Mesothelial cell of epicardium (in vitro differentiated cells): ENCODE data around the gene CD101. TPM values are rescaled to one million over a fixed set of nuclear protein-coding genes. Genes with fewer than 3 reads are reported as not detected.

ENCODE experiments used
- DNase-seq, 2 experiments: peaks; one replicate each; pipeline ENCODE4 v3.0.0; 2021; ENCODE audit warnings: low spot score in 2 of 2; ENCODE audit not compliant: unreplicated experiment in 2 of 2
- H3K27ac Mint-ChIP-seq: 2 replicates; pipeline ENCODE4 v1.8.0; 2021; ENCODE audit warnings: mixed read lengths
- H3K27me3 Mint-ChIP-seq: 2 replicates; pipeline ENCODE4 v1.8.0; 2021; ENCODE audit warnings: low read depth, mixed read lengths
- H3K36me3 Mint-ChIP-seq: 2 replicates; pipeline ENCODE4 v1.8.0; 2021; ENCODE audit warnings: mixed read lengths
- H3K4me1 Mint-ChIP-seq: 2 replicates; pipeline ENCODE4 v1.8.0; 2021; ENCODE audit warnings: mixed read lengths
- H3K4me3 Mint-ChIP-seq: 2 replicates; pipeline ENCODE4 v1.8.0; 2021; ENCODE audit warnings: mild to moderate bottlenecking, moderate library complexity, mixed read lengths
- H3K9me3 Mint-ChIP-seq: 2 replicates; pipeline ENCODE4 v1.8.0; 2021; ENCODE audit warnings: mixed read lengths
- CTCF ChIP-seq: fragments of 200-600 bp; sonication (generic); IDR thresholded peaks from one replicate; pipeline ENCODE4 v1.5.0; 2021; ENCODE audit warnings: antibody characterized with exemption; ENCODE audit not compliant: unreplicated experiment
- total RNA-seq: library from RNA; stranded (reverse); gene quantifications from 3 replicates; pipeline ENCODE4 v1.2.1, GENCODE V29; 2021

The CD101 gene
- total RNA-seq, 1 donor from 2014 or later, result 3.7 TPM

- no peak overlapping the region for H3K4me3 Mint-ChIP-seq
- H3K36me3 Mint-ChIP-seq, result peaks cover 10% of the 10 kb centered on the region
- H3K9me3 Mint-ChIP-seq, result peaks cover 17% of the 10 kb centered on the region
- no peak overlapping the region for H3K27ac Mint-ChIP-seq
- H3K4me1 Mint-ChIP-seq, result no peaks in the 10 kb centered on the region
- TF ChIP-seq CTCF, result no peak
- no peak for DNase-seq
- H3K27me3 Mint-ChIP-seq, result no peaks in the 10 kb centered on the region
These were observed 44.1 kb downstream of the CD101 start for GRCh38 chr1:117045644-117046043.

GRCh38 chr1:117046781-117047180 is 45.2 kb downstream of the CD101 start:
- H3K36me3 Mint-ChIP-seq, result peaks cover 8% of the 10 kb centered on the region
- DNase-seq, result no peak
- no peak overlapping the region for H3K27ac Mint-ChIP-seq
- no peak for TF ChIP-seq CTCF
- H3K4me3 Mint-ChIP-seq, result no peak overlapping the region
- peaks cover 13% of the 10 kb centered on the region for H3K9me3 Mint-ChIP-seq
- no peaks in the 10 kb centered on the region for H3K27me3 Mint-ChIP-seq
- H3K4me1 Mint-ChIP-seq, result peaks cover 5% of the 10 kb centered on the region

GRCh38 chr1:117047271-117047670 is 45.7 kb downstream of the CD101 start:
- no peaks in the 10 kb centered on the region for H3K27me3 Mint-ChIP-seq
- peaks cover 13% of the 10 kb centered on the region for H3K9me3 Mint-ChIP-seq
- H3K36me3 Mint-ChIP-seq, result peaks cover 8% of the 10 kb centered on the region
- TF ChIP-seq CTCF, result no peak
- H3K27ac Mint-ChIP-seq, result no peak overlapping the region
- H3K4me3 Mint-ChIP-seq, result no peak overlapping the region
- no peak for DNase-seq
- peaks cover 7% of the 10 kb centered on the region for H3K4me1 Mint-ChIP-seq

- DNase-seq, result no peak
- Mint-ChIP-seq H3K27ac (no peak overlapping the region), H3K9me3 (no peaks in the 10 kb centered on the region), H3K4me1 (peaks cover 7% of the 10 kb centered on the region), H3K4me3 (no peak overlapping the region), H3K27me3 (no peaks in the 10 kb centered on the region), H3K36me3 (peaks cover 2% of the 10 kb centered on the region)
- no peak for TF ChIP-seq CTCF
These were observed 48.3 kb downstream of the CD101 start for GRCh38 chr1:117049857-117050256.

- Mint-ChIP-seq H3K36me3 (peaks cover 2% of the 10 kb centered on the region), H3K9me3 (no peaks in the 10 kb centered on the region), H3K4me3 (peak overlapping the region; percentile 5), H3K4me1 (peaks cover 7% of the 10 kb centered on the region), H3K27ac (peak overlapping the region; percentile 88), H3K27me3 (no peaks in the 10 kb centered on the region)
- no peak for TF ChIP-seq CTCF
- DNase-seq, result no peak
These were observed 49.9 kb downstream of the CD101 start for GRCh38 chr1:117051224-117052064.
